ENCODE results near the gene CDC5L.
A peak's percentile ranks its signal among the peaks of the same experiment; 100 is the strongest.

CDC5L gene

DNA sequence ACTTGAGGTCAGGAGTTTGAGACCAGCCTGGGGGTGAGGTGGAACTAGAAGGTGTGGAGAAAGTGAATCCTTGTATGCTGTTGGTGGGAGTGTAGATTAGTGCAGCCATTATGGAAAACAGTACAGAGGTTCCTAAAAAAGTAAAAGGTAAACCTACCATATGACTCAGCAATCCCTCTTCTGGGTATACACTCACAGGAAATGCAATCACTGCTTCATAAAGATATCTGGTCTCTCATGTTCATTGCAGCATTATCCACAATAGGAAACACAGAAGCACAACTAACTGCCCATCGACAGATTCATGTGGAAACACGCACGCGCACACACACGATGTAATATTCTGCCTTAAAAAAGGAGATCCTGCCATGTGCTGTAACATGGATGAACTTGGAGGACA lies 66.7 kb downstream of the CDC5L start:
- DNase-seq: no peak

DNA sequence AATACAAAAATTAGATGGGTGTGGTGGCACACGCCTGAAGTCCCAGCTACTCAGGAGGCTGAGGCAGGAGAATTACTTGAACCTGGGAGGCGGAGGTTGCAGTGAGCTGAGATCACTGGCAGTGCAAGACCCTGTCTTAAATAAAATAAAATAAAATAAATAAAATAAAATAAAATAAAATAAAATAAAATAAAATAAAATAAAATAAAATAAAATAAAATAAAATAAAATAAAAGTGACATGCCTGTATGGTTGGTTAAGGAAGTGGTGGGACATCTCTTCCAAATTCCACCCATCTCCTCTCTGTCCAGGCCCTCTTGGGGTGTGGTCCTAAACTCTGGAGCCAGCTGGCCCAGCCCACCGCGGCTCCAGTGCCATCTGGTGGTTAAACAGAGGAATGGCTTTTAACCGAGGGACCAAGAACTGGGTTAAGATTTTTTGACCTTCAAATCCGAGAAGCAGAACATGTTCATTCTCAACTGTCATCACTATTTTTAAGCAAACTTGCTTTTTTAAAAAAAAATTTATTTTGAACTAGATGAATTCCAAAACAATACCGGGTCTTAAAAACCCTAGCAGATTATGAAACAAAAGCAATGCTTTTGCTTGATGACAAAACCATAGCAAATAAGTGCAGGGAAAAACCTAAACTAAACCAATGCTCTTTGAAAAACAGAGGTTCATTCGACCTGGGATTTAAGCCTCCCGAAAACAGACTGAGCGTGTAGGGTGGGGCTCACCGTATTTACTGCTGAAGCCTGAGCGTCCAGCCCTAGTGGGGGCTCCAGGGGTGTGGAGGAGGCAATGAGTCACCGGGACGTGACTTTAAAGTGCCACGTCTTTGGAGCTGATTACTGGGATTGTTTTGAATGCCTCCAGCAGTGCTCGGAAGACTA lies 68.8 kb downstream of the CDC5L start:
- DNase-seq: peak; percentile 69

DNA sequence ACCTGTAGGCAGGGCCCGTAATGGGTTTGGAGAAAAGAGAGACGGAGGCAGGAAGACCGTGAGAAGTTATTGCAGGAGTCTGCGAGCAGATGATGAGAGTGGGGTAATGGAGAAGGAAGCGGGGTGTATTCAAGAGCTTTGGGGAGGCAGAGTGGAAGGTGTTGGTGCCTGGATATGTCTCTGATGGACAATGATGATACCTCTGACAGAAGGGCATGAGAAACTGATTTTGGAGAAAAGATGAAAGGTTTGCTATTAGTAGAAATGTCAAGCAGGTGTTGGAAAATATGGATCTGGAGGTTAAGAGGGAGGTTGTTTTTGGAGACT lies 69.4 kb downstream of the CDC5L start:
- DNase-seq: no peak

DNA sequence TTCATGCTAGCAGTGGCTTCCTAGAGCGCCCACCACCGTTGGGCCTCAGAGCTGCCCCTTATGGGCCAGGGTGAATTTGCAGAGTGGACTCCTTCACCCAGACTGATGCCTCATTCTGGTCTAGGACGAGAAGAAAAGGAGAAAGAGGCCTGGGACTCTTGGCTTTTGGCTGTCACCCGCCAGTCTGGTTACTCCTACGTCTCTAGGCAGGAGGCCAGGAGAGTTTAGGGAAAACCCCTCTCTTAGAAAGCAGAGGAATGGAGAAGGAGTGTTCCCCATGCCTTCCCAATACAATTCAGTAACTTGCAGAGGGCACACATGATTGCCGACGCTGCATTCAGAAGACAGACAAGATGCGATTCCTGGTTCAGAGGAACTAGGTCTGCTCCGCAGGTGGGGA lies 70.1 kb downstream of the CDC5L start:
- DNase-seq: no peak

DNA sequence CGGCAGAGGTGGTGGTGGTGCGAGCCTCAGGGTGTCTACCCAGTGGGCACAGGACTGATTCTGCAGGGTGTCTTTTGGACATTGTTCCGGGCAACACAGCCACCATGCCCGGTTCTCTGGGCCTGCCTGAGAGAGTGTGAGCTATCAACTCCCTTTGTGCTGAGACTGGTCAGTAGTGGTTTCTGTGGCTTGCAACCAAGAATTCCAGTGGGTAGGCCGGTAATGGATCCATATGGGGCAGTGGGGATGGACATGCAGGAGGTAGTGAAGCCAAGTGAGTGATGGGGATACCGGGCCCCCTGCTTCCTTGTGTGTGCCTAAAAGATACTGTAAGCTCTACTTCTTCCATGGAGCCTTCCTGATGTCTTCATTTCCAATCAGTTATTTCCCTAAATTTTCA lies 71.0 kb downstream of the CDC5L start:
- DNase-seq: no peak

DNA sequence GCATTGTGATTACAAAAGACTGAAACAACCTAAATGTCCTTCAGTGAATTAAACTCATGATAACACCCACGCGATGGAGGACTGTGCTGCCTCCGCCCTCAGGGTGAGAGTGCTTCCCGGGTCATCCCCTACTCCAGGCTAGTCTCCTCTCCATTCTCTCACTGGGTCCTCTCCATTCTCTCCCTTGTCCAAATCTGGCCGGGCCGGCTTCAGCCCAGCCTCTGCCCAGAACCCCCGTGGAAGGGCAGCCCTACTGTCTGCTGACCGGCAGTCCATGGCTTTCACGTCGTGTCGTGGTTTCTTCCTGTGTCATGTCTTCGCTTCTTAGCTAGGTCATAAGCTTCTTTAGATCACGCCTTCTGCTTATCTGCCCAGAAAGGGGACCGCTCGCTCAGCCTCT lies 74.8 kb downstream of the CDC5L start:
- no peak for DNase-seq

DNA sequence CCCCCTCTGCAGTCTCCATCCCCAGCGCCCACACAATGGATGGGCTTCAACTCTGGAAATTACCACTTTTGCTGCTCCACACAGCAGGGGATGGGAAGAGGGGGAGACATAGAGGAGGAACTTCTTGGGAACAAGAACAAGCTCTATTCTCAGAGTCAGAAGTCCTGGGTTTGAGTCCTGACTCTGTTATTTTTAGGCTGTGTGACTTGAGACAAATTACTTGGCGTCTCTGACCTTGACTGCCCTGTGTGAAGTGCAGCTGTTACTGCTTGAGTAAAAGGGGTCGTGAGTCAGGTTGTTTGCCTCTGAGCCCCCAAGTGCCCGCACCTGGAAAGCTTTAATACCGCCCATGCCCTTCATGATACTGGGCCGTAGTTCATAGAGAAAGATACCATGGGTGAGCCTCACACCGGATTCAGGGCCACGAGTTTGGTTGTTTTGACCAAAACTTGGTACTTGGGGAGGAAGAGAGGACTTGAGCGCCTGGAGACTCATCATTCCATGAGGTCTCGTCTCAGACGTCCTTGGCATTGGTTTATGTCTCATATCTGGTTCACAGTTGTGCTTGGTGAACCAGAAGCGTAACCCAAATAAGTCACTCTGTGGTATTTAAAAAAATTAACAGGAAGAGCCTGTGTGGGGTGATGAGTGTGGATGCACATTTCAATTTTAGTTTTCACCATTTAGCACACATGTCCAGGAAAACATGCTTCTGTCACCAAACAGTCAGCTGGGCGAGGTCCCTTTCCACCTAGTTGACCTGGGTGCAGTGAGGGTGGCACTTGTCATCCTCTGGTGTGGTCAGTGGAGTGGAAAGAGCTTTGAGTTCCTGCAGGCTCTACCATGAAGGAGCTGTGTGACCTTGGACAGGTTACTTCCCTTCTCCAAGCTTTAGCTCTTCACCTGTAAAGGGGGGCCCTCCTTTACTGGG lies 75.6 kb downstream of the CDC5L start:
- peak; percentile 22 for DNase-seq

DNA sequence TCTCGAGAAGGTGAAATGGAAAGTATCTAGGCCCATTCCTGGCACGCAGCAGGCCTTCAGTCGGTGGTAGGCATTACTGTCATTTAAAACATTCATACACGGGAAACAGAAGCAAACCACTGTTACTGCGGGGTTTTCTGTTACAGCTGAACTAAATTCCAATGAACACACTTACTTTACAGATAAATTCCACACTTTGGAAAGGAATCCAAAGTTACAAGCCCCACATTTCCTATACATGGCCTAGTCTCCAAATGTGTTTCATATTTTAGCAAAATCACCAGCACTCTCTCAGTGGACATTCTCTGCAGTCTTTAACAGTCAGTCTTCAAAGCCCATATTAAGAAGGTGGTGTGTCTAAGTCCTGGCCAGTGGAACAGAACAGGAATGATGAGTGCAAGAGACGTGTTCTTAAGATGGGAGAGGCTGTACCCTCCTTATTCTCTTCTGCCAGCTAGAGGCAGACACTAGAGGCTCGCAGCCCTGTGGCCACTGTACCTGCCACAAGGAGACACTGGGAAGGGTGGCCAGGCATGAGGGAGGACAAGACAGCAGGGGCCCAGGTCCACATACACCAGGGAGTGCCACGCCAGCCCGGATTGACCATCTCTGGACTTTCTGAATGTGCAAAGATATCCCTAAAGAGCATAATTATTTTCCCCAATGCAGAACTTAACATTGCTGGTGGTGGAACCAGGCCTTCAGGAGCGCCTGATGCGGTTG lies 76.4 kb downstream of the CDC5L start:
- peak; percentile 68 for DNase-seq

DNA sequence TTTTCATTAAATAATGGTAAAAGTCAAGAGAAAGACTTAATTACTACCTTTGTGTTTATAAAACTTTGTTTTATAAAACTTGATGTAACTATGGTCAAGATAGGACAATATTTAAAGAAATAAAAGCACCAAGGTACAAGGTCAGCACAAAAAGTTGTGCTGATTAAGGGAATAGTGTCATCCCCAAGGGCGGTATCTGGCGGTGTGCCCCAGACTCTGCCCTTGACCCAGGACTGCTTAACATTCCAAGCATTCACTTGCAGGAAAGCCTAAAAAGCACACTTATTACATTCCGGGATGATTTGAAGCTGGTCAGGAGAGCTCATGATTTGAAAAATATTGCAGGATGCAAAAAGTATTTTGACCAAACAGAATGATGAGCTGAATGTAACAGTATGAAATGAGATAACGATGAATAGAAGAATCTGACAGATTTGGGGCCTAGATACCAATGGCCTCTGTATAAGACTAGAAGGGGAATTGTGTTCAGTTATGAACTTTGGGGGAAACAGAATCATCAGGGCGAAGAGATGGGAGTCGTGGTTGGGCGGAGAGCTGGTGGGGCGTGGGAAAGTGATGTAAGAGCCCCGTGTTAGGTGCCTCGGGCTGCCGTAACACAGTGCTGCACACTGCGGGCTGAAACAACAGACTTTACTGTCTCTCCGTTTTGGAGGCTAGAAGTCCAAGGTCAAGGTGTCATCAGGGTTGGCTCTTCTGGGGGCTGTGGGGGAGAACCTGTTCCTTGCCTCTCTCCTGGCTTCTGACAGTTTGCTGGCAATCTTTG lies 77.2 kb downstream of the CDC5L start:
- peak; percentile 82 for DNase-seq

DNA sequence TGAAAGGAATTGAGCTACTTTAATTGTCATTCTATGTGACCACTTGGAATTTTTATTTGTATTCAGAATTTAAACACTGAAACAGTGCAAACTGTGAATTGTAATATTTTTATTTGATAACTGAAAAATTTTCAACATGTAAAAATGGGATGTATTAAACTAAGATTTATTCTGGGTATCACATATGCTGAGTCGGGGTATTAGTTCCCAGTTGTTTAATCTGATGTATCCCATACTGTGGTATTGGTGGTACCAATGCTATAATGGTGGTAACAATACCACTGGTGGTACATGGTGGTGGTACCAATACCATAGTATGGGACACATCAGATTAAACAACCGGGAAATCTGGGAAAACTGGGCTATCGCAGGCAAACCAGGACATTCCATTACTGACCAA lies 79.4 kb downstream of the CDC5L start:
- no peak for DNase-seq

DNA sequence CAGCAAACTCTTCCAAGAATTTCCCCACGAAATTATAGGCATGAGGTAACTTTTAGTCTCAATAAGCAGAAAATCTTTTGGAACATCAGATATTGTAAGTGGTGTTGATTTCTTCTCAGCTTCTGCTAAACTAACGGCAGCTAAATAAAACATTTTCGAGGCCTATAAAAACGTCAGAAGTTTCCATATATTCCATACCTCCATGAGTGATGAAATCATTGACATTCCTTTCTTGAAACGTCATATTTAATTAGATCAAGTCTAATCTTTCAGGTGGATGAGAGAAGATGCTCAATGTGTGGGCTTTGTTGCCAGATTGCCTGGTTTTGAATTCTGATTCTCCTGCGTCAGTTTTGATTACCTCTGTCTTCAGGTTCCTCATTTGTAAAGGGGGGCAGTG lies 81.3 kb downstream of the CDC5L start:
- no peak for DNase-seq

DNA sequence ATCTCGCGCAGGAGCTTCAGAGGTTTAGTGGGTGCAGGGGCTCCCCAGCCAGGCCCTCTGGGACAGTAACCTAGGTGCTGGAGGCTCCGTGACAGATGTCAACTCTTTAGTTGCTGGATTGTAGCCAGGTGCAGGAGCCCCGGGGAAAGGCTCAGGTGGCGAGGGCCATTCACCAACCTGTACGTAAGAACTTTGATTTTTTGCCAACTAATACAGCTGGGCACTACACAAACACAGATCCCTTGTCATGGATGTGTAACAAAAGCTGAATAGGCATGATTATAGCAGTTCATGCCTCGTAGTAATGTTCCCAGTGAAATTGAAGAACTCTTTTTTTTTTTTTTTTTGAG lies 82.6 kb downstream of the CDC5L start:
- DNase-seq: no peak

DNA sequence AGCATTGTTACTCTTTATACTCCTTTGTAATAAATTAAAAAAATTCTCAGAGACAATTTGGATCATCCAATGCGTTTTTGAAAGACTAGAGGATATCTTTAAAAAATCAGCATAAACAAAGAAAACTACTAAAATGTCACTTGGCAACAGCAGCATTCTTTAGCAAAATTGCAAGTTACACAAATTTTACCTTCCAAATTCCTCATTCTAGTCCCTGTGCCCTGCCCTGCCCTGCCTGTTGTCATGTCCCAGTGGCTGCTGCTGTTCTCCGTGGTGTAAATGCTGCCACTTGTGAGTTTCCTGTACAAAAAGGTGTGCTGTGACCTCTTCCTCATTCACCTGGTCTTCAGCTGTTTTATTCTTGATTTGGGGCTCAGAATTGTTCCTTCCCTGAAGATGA lies 83.2 kb downstream of the CDC5L start:
- no peak for DNase-seq

DNA sequence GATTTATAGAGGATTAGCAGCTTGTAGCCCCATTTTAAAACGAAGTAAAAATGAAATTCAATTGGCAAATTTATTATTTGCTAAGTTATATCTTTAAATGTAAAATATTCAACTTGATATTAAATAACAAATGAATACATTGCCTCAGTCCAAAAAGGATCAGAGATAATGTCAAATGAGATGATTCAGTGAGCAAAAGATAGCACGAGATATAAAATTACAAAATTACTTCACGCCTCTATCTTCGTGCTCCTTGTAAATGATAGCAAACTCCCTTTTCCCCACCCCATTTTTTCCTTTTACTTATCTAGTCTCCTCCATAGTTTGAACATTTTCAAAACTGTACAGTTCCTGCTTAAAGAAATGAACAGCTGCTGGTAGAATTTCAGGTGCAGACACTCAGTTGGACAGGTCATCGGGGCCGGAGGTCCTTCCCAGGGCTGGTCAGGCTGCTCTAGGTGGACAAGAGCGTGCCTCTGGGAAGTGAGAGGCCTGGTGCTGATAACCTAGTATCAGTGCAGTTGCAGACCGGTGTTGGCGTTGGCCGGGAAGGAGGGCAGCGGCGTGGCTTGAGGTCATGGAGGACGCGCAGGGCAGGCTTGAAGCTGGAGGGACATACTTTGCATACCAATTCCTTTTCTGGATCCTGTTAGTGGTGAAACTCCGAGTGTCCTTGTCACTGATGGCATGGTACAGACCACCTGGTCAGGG lies 83.9 kb downstream of the CDC5L start:
- no peak for DNase-seq

DNA sequence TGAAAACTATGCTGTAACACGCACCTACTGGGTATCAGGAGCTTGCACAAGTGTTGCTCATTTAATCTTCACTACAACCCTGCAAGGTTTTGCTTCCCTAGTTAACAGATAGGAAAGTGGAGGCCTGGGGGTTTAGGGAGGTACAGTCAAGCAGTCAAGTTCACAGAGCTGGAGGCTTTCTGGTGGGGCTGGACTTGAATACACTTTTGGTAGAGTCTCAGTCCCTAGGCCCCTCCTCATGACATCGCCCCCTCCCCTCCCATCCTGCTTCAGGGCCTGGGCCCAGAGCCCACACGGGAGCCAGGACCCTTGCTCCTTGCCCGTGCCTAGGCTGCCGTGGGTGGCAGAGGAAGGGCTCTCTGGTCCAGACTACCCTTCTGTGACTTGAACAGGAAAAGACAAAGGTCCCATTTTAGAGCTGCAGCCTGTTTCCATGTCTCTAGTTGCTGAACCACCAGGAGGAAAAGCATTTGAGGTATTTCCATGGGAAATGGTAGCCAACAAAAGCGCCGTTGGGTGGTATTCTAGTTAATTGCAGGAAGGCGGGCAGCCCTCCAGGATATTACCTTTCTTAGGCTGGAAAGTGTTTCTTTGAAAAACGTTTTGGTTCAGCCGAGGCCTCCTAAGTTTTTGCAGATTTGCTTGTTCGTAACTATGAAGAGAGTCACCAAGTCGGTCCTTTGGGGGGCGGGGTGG lies 84.9 kb downstream of the CDC5L start:
- DNase-seq: no peak

DNA sequence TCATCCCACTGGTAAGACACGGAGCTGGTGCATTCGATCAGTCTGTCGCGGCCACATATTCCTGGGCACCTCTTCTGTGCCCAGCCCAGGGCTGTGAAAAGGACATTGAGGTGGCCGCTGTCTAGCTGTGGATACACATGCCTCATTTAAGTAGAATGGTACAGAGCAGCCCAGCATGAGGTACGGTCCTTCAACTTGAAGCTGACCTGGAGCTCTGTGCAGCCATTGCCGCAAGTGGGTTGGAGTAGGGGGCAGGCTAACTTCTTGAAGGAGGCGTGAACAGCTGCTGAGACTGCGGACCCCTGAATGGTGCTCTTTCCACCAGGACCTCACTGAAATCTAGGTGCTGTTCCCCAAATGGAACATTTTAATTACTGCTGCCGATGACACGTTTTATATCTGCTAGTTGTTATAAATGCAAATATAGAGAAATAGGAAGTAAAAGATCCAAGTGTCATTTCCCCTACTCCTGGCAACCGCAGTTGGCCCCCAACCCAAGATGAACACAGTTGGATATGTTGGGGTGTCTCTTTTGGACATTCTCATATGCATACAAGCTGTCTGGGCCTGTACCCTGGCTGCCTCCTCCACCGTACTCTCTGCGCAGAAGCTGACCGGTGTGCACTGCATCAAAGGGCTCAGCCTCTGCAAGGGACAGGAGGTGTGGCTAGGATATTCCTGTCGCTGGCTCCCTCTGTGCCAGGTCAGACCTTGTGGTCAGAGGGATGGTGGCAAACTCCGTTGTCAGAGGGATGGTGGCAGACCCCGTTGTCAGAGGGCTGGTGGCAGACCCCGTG lies 86.1 kb downstream of the CDC5L start:
- no peak for DNase-seq

DNA sequence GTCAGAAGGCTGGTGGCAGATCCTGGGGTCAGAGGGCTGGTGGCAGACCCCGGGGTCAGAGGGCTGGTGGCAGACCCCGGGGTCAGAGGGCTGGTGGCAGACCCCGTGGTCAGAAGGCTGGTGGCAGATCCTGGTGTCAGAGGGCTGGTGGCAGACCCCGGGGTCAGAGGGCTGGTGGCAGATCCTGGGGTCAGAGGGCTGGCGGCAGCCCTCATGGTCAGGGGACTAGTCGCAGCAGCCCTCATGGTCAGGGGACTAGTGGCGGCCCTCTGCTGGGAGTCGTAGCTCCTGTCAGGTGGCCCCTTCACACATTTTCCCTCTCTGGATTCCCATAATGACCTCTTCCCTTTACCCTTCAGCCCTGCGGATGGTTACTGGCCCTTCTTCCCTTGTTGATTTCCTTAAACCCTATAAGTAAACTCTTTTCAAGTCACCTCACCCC lies 86.7 kb downstream of the CDC5L start:
- no peak for DNase-seq

DNA sequence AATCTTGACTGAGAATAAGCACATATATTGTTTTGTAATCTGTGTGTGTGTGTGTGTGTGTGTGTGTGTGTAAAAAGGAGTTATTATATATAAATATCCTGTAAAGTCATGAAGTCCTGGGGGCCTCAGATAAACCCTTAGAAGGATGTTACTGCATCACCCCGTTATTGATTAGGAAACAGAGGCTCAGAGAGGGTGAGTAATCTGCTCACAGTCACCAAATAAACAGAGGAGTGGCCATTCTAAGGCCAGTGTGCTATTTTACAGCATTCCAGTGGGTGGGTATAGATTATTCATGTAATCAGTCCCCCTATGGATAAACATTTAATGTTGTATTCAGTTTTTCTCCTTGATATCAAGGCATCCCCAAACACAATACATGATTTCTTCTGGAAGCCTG lies 87.1 kb downstream of the CDC5L start:
- no peak for DNase-seq

DNA sequence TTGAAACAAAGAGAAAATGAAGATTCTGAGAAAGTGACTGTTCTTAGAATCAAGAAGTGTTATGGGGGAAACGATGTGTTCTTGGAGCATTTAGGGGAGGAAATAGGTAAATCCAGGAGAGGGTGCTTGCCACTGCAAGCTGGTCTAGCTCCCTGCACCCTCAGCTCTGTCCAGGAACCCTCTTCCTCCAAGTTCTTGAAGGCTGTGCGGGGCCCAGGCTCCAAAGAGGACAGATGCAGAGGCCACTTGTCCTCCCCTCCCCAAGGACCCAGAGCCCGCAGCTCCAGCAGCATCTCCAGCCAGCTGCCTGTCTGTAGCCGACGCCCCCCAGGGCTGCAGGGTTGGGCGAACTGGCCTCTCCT lies 87.9 kb downstream of the CDC5L start:
- no peak for DNase-seq

DNA sequence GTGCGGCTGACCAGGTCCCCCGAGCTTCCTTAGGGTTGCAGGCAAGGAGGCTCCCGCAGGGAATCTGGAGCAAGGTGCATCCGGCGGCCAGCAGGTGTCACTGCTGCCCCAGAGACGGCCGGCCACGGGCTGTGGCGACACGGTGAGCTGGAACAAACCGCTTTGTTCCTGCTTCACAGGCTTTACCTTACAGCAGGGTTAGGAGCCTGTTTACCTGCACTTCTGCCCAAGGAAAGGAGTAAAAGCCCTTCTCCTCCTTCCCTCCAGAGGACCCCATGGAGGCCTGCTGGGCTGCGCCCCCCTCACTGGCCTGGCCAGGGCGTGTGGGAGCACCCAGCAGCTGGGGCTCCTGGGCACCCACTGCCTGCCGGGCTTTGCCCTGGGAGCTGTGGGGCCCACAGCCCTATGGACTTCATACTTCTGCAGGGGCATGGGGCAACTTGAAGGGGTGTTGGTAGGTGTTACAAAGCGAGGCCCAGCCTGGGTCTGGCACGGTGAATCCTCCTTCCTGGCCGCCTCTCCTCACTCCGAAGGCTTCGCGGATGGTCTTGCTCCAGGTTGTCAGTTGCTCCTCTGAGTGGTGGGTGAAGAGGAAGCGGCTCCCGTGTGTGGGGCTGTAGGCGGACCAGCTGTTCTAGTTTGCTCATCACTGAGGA lies 88.4 kb downstream of the CDC5L start:
- peak; percentile 69 for DNase-seq

Measured in fibroblast of skin of scalp (primary cell).